Endothelial cell of hepatic sinusoid (primary cell): ENCODE measurements around the gene AMOTL2.

Experiments used
- in situ Hi-C: cut with HindIII; loops from 2 replicates; pipeline ENCODE4 v1.10.0; 2017; ENCODE audit warnings: low sequenced_read_pairs

AMOTL2 gene

GRCh38 chr3:134338516-134339261, 35.6 kb downstream of the AMOTL2 start:
- in situ Hi-C loops = no loop called here

DNA sequence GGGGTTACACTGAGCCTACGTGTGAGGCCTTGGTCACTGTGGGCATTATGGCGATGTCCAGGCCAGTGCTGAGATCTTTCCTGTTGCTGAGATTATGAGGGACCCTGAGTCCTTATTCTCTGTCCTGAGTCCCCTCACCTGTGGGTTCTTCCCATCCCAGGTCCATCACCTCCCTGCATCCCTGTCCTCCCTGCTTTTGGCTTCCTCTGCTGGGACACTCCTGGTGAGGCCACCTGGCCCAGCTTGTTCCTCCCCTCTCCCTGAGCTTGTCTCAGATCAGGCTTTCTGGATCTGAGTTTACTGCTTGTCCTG, 36.1 kb downstream of the AMOTL2 start:
- in situ Hi-C loops = no loop called here

GRCh38 chr3:134337511-134338200, 36.6 kb downstream of the AMOTL2 start:
- in situ Hi-C loops = no loop called here

- in situ Hi-C loops = no loop called here
Measured at GRCh38 chr3:134337071-134337482, 37.2 kb downstream of the AMOTL2 start.

GRCh38 chr3:134336587-134336986, 37.7 kb downstream of the AMOTL2 start:
- in situ Hi-C loops = no loop called here

DNA sequence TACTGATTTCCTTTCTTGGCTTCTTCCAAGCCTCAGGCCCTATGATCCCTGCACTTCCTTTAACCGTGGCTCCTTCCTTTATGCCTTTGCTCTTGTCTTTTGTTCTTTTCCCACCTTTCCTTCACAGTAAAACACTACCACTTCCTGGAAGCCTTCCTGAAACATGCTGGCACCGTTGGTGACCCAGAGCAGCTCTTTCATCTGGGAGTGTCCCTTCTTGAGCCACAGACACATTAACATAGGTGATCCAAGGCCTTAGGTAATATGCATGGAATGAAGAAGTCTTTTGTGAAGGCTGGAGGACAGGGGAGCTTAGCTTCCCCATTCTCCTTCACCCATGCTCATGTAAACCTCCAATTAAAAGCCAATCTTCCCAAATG, 39.4 kb downstream of the AMOTL2 start:
- in situ Hi-C loops = no loop called here

DNA sequence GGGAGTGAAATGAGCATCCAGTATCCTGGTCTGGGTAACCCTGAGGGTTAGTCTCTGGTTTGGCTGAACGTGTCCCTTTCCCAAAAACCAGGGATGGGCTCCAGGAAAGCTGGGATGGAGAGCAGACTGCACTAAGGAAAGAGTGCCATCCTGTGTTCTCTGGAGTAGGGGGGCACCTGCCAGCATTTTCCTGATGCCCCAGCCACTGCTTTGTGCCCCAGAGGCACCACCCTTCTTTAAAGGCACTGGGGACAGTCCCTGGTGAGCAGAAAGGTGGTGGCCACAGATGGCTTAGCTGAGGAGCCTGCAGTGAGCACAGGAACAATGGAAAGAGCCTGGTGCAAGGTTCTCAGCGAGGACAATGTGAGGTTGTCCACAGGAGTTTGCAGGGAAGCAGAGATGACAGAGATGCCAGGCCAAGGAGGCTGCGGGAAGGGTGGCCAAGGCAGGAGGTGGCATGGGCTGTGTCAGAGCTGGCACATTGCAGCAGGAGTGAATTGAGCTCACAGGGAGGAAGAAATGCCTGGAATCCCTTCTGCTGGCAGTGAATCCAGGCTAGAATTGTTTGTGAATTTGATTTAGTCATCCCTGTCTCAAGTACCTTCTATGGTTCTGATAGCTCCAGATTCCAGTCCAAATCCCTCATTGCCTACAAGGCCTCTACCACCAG, 39.9 kb downstream of the AMOTL2 start:
- in situ Hi-C loops = no loop called here

GRCh38 chr3:134333522-134334181, 40.6 kb downstream of the AMOTL2 start:
- in situ Hi-C loops = no loop called here

- in situ Hi-C loops = no loop called here
Measured at GRCh38 chr3:134332344-134332743, 41.9 kb downstream of the AMOTL2 start.

DNA sequence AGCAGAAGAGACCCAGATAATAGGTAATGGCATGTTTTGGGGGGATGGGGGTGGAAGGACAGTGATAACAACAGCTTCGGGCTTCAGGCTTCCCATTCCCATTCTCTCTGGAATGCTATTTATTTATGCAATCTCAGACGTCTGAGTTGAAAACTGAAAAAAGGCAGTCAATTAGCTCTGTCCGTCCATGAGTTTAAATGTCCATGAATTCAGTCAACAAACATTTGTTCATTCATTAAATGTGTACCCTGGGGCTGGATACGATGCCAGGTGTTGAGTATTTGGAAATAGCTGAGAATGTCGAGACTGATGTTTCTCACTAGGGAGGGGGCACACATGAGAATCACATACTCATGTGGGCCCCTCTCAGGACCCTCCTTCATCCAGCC, 42.4 kb downstream of the AMOTL2 start:
- in situ Hi-C loops = no loop called here

DNA sequence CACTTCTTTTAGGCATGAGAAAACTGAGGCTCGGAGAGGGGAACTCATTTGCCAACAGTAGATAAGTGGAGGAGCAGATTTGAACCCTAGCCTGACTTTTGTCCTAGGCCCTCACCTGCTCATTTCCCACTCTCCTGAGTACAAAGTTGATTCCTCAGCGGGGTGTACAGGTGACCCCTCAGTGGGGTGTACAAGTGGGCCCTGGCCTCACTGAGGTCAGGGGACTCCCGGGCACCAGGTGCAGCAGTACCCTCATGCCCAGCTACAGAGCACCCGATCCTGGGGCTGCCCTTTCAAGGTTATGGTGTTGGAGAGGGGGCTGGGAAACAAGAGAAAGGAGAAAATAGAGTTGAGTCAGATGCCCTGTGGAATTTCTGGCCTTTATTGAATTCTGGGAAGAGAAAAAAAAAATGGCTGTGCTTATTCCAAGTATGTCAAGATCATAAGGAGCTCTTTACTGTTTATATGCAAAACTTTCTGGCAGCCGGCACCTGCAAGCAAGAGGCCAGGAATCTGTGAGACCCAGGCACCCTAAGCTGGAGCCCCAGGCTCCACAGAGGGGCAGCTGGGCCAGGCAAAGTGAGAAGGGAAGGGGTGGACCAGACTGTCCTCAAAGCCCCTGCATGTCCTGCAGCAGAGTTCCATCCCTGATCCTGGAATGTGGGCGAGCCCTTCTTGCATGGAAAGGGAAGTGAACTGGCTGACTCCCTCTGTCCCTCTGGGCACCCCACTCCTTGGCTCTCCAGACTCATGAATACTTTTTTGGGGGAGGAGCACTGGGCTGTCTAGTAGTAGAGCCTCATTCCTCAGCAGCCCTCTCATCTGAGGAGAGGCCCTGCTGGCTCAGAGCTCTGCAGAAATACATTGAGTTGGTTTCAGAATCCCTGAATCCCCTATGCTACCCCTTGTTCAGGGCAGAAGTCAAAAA, 43.1 kb downstream of the AMOTL2 start:
- in situ Hi-C loops = no loop called here

DNA sequence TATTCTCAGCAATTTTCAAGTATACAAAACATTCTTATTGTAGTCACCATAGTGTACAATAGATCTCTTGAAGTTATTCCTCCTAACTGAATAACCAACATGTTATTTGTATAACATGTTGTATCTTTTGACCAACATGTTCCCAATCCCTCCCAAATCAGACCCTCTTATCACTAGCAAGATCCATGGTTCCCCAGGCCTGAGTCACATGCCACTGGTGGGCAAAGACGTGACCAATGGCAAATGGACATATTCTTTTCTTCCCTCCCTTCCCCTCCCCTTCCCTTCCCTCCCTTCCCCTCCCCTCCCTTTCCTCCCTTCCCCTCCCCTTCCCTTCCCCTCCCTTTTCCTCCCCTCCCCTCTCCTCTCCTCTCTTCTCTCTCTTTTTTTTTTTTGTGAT, 45.4 kb downstream of the AMOTL2 start:
- in situ Hi-C loops = no loop called here

- in situ Hi-C loops = no loop called here
Measured at GRCh38 chr3:134328147-134328591, 46.1 kb downstream of the AMOTL2 start.

DNA sequence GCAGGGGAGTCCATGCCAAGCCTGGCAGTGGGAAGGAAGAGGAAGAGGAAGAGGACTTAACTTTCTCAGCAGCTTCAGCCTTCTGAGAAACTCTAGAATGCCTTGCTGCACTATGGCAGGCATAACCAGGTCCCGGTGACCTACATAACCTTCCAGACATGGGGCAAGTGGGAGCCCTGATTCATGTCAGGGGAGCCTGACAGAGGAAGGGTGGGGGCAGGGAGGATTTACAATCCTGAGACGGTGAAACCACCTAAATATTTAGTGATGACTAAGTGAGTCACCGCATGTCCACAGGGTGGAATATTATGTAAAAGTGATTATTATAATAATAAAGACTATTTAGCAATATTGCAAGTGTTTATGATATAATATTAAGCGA, 46.7 kb downstream of the AMOTL2 start:
- in situ Hi-C loops = no loop called here

- in situ Hi-C loops = no loop called here
Measured at GRCh38 chr3:134326760-134327593, 47.3 kb downstream of the AMOTL2 start.

DNA sequence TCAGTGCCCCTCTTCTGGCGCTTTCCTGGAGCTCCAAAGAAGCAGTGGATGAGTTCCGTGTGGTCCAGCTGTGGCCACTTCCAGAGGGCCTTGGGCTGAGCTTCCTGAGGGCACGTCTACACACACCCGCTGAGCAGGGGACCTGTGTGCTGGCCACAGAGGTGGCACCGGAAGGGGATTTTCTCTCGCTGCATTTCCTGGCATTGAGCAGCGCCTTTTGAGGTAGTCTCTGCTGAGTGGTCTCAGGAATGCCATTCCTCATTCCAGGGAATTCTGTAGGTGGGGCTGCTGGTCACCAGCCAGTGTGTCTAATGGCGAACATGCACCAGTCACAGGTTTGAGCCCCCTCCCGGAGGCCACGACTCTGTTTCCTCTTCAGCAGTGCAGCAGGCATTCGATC, 48.1 kb downstream of the AMOTL2 start:
- in situ Hi-C loops = no loop called here

DNA sequence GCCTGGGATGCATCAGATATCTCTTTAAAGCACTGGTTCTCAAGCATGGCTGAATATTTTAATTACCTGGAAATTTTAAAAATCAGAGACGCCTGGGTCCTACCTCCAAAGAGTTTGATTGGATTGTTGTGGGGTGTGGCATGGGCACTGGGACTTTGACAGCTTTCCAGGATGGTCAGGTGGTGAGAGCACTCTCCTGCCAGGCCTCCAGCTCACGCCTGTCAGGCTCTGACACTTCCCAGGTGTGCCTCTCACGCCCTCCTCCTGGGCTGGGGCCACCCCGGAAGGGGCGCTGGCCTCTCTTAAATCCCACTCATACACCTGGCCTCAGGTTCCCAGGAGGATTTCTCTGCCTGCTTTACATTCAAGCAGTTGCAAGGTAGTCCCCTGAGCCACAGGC, 48.5 kb downstream of the AMOTL2 start:
- in situ Hi-C loops = no loop called here

- in situ Hi-C loops = no loop called here
Measured at GRCh38 chr3:134325061-134325705, 49.1 kb downstream of the AMOTL2 start.
